HUDEP-2 (cell line): ENCODE results near the gene ARRDC3.

ENCODE experiments used
- DNase-seq, 76 experiments: peaks; one replicate each; lab custom pipeline; 2025; ENCODE audit not compliant: unreplicated experiment in 76 of 76; lab: John Stamatoyannopoulos, UW

ARRDC3 gene

DNA sequence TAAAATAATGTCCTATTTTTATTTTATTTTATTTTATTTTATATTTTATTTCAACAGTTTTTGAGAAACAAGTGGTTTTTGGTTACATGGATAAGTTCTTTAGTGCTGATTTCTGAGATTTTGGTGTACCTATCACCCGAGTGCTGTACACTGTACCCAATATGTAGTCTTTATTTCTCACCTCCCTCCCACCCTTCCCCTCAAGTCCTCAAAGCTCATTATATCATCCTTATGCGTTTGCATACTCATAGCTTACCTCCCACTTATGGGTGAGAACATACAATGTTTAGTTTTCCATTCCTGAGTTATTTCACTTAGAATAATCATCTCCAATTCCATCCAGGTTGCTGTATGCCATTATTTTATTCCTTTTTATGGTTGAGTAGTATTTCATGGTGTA, 63.5 kb downstream of the ARRDC3 start:
- no peak for DNase-seq

DNA sequence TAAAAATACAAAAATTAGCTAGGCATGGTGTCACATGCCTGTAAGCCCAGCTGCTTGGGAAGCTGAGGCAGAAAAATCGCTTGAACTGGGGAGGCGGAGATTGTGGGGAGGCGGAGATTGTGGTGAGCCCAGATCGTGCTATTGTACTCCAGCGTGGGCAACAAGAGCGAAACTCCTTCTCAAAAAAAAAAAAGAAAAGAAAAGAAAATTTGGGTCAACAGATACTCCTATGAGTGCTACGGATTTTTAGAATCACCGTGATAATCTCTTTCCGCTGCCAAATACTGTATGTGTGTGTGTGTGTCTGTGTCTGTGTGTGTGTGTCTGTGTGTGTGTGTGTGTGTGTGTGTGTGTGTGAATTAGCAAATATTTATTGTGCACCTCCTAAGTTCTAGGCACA, 64.4 kb downstream of the ARRDC3 start:
- DNase-seq, result no peak
